ENCODE measurements around the gene TFB1M. TPM values are rescaled to one million over a fixed set of nuclear protein-coding genes. Genes with fewer than 3 reads are reported as not detected.

The TFB1M gene
- total and polyA plus RNA-seq, 2 donors (not counting 3 experiments of a cell fraction or from before 2014, with no cell fraction given): 12.9 to 35.5 TPM

DNA sequence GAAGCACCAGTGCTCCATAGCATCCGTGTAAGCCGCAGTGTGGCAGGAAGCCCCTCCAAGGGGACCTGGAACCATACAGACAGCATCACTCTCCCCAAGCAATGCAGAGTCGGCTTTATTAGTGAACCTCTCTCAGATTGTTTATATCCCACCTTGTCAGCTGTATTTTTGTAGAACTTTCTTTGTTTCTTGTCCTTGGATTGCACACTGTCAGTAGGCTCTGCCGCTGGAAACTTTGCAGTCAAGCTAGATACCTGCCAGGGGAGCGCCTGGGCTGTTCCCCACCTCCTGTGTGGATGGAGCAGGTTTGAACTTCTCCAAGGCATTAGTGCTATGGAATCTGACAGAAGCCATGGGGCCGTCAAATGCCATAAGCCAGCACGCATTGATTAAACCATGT, 69.1 kb downstream of the TFB1M start:
- Histone ChIP-seq H3K4me1 (ENCODE audit: control insufficient read depth, extremely low read depth, insufficient read depth, low read length) (no peaks in the 10 kb centered on the region), H2AFZ (ENCODE audit: low read depth, low read length) (no peak overlapping the region), H3K9ac (replicated peaks; ENCODE audit: extremely low read depth, insufficient read depth, low read length) (no peak overlapping the region), H3K9me3 (replicated peaks; ENCODE audit: control insufficient read depth, insufficient read depth, low read length) (no peaks in the 10 kb centered on the region), H3K36me3 (ENCODE audit: control insufficient read depth in 2 of 2, extremely low read depth in 1 of 2, insufficient read depth in 2 of 2, low read length in 2 of 2) (peaks cover 3% of the 10 kb centered on the region in 2 experiments), H3K4me3 (replicated peaks in 1 of 3; ENCODE audit: insufficient read depth in 1 of 3, low read depth in 1 of 3, low read length in 3 of 3) (no peak overlapping the region), H4K20me1 (replicated peaks; ENCODE audit: control insufficient read depth, extremely low read depth, insufficient read depth, low read length) (no peaks in the 10 kb centered on the region), H3K79me2 (ENCODE audit: control insufficient read depth, insufficient read depth, low read length) (no peaks in the 10 kb centered on the region), H3K27ac (ENCODE audit: insufficient read depth, low read depth, low read length) (no peak overlapping the region), H3K27me3 (ENCODE audit: control insufficient read depth in 2 of 2, insufficient read depth in 2 of 2, low read length in 2 of 2) (no peaks in the 10 kb centered on the region), H3K9me1 (replicated peaks; ENCODE audit: control insufficient read depth, extremely low read depth, insufficient read depth, low read length) (no peaks in the 10 kb centered on the region), H3K4me2 (ENCODE audit: insufficient read depth, low read length) (no peak overlapping the region)
- CTCF ChIA-PET: interaction anchor here (1.2 to 9.5 kb wide), 3 partner anchors 10 to 569 kb away, joined by 3 to 292 read pairs (median 5); no protein-coding TSS in a partner anchor
- intact Hi-C loops (cut with micrococcal nuclease) (loop anchor here (5.0 kb wide), 2 partner anchors 248 to 378 kb away; partner anchors contain the start of gene TIAM2), dilution Hi-C loops (cut with MboI; ENCODE audit: extremely low pct_ligation_motif_present, low sequenced_read_pairs) (no loop called here)
- POLR2A ChIA-PET: no interaction called here
- no peak for FAIRE-seq
- no peak for TF ChIP-seq POLR2AphosphoS5 (IDR thresholded peaks at IDR 0.05; ENCODE audit: insufficient read depth, low read depth, low read length)
- TF ChIP-seq, protein P1, sequence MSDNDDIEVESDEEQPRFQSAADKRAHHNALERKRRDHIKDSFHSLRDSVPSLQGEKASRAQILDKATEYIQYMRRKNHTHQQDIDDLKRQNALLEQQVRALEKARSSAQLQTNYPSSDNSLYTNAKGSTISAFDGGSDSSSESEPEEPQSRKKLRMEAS (IDR thresholded peaks at IDR 0.05; ENCODE audit: insufficient read depth, insufficient read length): no peak
- no peak for TF ChIP-seq FOS (IDR thresholded peaks at IDR 0.05; ENCODE audit: borderline replicate concordance, insufficient read depth, low read length)
- TF ChIP-seq, protein P2, sequence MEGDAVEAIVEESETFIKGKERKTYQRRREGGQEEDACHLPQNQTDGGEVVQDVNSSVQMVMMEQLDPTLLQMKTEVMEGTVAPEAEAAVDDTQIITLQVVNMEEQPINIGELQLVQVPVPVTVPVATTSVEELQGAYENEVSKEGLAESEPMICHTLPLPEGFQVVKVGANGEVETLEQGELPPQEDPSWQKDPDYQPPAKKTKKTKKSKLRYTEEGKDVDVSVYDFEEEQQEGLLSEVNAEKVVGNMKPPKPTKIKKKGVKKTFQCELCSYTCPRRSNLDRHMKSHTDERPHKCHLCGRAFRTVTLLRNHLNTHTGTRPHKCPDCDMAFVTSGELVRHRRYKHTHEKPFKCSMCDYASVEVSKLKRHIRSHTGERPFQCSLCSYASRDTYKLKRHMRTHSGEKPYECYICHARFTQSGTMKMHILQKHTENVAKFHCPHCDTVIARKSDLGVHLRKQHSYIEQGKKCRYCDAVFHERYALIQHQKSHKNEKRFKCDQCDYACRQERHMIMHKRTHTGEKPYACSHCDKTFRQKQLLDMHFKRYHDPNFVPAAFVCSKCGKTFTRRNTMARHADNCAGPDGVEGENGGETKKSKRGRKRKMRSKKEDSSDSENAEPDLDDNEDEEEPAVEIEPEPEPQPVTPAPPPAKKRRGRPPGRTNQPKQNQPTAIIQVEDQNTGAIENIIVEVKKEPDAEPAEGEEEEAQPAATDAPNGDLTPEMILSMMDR (IDR thresholded peaks at IDR 0.05; ENCODE audit: extremely low read depth in 1 of 2, insufficient read depth in 1 of 2, low read depth in 1 of 2, low read length in 2 of 2): no peak
- no peak for TF ChIP-seq GATA2 (IDR thresholded peaks at IDR 0.05; ENCODE audit: insufficient read depth, insufficient read length, low read depth, low read length)
- no peak for TF ChIP-seq POLR2A (IDR thresholded peaks at IDR 0.05; ENCODE audit: low read depth, low read length)
- no peak for TF ChIP-seq EZH2 (IDR thresholded peaks at IDR 0.05; ENCODE audit: borderline replicate concordance, low read depth, low read length, severe bottlenecking)
- no peak for TF ChIP-seq JUN (IDR thresholded peaks at IDR 0.05; ENCODE audit: borderline replicate concordance, insufficient read depth, insufficient read length, low read depth)
- no peak for TF ChIP-seq MYC (IDR thresholded peaks at IDR 0.05; ENCODE audit: low read depth, low read length)
- no peak for DNase-seq (ENCODE audit: low read depth, low spot score)
- no TSS peak for BruUV-seq (replicated peaks)

Measured in endothelial cell of umbilical vein (primary cell).